Activated CD4-positive, alpha-beta T cell treated with anti-CD3 and anti-CD28 coated beads, Interleukin-2, amount 50 U/mL, for 16 hours (primary cell): ENCODE results near the gene SPEG.
"Not testable (repeated sequence)": the region's sequence is repeated elsewhere in the genome, so short reads cannot be mapped to it uniquely, and the experiment has no call there.

Source experiments
- DNase-seq: peaks from one replicate; pipeline ENCODE4 v3.0.0-alpha.2; 2020

Gene SPEG

DNA sequence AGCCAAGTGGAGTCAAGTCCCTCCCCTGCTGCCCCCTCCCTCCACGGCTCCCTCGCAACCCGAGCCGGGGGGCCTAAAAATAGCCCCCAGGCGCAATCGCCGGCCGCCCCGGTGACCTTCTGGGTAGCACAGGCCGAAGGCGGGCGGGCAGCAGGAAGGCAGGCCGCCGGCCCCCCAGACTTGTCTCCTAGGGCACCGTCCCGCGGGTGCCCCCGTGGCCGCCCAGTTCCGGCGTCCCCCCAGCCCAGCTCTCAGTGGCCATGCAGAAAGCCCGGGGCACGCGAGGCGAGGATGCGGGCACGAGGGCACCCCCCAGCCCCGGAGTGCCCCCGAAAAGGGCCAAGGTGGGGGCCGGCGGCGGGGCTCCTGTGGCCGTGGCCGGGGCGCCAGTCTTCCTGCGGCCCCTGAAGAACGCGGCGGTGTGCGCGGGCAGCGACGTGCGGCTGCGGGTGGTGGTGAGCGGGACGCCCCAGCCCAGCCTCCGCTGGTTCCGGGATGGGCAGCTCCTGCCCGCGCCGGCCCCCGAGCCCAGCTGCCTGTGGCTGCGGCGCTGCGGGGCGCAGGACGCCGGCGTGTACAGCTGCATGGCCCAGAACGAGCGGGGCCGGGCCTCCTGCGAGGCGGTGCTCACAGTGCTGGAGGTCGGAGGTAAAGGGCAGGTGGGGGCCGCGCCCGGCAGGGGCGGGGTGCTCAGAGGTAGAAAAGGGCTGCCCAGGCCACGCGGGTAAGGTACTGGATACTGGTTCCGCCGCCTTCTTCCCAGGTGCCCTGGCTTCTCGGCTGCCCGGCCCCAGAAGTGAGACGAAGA, at the start of gene SPEG:
SPEG (plus strand) TSS at position 126 of the 808 bp plus-strand sequence; CDS start at position 261, 135 bp downstream.
- no peak for DNase-seq

DNA sequence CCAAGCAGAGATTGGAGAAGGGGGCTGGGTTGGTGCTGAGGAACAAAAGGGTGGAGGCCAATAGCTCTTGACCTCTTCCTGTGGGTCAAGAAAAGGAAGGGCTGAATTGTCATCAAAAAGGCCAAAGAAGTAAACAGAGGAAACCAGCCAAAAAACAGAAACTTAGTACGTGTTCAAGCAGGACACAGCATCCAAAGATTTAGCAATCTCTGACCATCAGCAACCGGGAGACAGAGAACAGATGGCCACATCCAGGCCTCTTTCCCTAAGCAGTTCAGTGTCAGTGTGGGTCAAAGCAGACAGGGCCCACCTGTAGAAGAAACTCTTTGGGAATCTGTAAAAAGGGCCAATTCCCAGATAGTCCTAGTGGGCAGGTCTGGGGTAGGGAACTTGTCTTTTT, 49.8 kb upstream of the SPEG start:
- DNase-seq, result no peak

DNA sequence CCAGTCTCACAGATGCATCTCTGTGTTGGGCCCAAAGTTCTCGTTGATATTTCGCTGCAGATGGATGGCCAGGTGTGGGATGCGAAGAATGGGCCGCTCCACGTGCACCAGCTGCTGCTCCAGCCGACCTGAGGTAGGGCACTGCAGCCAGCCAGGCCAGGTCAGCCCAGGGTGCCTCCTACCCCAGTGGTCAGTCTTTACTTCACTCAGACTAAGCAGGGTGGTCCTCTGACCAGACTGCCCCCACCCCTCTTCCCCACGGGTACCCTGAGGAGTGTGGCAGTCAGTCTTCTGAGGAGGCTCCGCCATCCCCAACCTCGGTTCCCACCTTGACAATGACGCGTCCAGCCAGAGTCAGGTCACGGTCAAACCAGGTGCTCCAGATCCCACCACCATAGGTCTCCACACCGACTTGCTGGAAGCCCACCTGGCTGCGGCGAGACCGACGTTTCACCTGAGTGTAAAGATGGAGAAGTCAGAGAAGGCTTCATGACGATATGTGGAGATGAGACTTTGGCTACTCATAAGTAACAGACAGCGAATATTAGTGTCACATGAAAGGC, 48.6 kb upstream of the SPEG start:
- DNase-seq, result no peak

DNA sequence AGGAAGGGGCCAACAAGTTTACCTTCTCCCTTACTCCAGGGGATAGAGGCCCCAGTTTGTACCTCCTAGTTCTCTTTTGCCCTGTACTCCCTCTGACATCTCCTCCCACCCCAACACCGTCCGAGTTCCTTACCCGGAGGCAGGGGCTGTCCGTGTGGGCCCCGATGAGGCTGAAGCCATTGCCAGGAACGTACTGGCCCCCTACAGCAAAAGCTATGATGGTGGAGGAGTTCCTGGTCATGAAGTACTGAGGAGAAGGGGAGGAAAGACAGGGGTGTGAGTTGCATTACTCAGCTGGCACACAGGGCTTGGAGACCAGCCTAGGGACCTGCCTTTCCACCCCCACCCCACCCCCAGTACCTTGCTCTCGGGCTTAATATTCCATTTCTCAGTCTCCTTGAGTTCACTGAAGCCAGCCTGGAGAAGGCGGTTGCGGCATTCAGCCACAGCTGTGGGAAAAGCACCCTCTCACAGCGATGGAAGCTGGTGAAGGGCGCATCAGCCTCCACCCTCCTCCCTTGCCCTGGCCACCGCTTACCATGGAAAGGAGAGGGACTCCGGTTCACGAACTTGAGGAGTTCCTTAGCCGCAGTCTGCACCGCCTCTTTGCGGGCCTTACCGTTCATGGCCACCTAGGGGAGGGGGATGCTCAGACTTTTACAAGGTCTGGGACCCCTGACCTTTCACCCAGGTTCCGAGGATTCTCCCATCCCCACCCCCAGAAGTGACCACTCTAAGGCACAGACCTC, 47.9 kb upstream of the SPEG start:
- DNase-seq, result no peak

DNA sequence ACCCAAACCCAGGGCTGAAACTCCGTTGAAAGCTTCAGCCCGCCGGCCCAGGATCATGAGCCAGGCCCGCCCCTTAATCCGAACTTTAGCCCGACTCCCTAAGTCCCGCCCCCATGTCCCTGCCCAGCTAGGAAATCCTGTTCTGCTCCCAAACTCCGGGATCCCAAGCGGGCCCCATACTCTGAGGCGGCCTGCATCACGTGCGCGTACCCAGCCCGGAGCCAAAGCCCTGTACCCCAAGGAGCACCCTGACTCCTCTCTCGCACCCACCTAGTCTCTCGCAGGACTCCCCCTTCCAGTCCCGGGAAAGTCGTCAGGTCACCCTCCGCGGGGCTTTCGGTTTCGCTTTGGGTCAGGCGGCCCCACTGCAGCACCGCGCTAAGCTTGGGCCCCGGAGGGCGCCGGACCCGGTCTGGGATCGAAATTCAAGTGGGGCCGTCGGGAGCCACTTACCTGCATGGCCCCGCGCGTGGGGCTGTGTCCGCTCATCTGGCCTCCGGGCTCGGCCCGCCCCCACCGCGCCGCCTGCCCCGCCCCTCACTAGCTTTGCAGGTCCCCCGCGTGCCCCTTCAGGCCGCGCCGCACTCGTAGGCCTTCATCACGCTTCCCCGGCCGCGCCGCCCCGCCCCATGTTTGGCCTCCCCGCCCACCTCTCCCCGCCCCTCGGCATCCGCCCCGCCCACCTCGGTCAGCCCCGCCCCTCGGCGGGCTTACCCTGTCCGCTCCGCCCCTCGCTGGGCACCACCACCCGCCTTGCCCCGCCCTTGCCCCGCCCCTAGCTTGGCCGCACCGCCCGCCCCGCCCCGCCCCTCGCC, 47.1 kb upstream of the SPEG start, which contains the start of gene DNPEP:
DNPEP (minus strand) TSS at position 607 of the 815 bp plus-strand sequence; CDS start at position 489, 118 bp downstream.
- DNase-seq, result peak; percentile 96

DNA sequence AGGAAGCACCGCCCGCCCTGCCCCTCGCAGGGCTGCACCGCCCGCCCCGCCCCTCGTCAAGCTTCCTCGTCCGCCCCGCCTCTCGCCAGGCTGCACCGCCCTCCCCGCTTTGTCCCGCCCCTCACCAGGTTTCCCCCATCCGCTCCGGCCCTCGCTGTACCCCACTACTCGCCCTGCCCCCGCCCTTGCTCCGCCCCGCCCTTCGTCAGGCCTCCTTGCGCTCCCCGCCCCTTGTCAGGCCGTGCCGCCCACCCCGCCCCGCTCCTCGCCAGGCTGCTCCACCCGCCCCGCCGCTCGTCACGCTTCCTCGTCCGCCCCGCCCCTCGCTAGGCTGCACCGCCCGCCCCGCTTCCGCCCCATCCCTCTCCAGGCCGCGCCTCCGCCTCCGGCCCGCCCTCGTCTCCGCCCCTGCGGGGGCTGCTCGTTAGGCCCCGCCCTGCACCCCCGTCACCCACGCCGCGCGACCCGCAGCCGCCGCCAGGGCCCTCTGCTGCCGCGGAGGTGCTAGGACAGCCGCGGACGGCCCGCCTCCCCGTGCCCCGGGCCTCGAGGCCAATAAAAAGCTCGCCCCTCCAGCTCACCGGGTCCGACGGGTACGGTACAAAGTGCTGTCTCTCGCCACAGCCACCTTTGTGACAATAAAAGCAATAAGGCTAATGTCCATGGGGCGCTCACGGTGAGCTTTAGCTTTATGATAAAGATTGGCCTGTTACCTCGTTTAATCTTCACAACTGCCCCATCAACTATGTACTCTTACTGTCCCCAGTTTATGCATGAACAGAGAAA, 46.3 kb upstream of the SPEG start:
- DNase-seq, result peak; percentile 98

DNA sequence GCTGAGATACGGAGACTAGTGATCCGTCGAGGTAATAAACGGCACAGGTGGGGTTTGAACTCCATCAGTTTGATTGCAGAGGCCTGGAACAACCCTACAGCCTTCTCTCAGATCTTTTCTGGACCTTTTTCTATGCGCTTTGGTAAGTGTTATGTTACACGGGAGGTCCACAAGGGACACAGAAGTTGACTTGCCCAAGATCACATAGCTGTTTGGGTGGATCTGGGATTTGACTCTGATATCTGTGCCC, 45.8 kb upstream of the SPEG start:
- no peak for DNase-seq

DNA sequence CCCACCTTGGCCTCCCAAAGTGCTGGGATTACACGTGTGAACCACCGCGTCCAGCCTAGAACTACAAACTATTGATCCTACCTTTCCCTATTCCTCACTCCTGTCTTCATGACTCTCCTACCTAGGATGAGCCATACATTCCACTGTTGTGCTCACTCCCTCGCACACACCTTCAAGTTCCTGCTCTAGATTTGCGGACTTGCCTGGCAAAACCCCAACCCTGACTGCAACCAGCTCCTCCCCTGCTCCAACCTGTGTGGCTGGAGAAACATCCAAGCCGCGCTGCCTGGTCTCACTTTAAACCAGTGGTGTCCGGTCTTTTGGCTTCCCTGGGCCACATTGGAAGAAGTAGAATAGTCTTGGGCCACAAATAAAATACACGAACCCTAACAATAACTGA, 41.9 kb upstream of the SPEG start:
- no peak for DNase-seq

DNA sequence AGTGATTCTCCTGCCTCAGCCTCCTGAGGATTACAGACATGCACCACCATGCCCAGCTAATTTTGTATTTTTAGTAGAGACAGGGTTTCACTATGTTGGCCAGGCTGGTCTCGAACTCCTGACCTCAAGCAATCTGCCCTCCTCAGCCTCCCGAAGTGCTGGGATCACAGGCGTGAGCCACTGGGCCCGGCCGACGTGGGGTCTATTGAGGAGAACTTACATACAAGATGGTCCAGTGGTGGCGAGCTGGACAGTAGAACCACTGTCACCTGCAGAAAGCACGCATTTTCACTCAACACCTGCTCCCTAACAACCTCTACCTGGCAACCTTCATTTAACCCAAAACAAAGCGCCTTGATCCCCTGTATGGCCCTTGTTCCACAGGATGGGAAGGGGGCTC, 39.6 kb upstream of the SPEG start:
- DNase-seq, result not testable (repeated sequence)

DNA sequence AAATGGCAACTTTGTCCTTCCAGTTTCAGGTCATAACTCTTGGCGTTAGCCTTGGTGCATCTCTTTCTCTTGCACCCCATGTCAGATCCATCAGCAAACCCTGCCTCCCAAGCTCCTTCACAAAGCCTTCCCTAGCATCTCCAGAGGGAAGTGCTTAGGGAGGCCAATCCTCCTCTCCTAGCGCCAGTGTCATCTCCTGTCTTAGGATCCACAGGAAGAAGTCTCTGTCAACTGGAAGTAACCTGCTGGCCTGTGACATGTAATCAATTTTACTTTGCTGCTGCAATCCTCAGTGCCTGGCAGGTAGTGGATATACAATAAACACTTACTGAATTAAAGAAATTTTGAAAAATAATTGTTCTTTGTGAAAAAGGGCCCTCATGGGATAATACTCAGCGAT, 39.0 kb upstream of the SPEG start:
- no peak for DNase-seq

DNA sequence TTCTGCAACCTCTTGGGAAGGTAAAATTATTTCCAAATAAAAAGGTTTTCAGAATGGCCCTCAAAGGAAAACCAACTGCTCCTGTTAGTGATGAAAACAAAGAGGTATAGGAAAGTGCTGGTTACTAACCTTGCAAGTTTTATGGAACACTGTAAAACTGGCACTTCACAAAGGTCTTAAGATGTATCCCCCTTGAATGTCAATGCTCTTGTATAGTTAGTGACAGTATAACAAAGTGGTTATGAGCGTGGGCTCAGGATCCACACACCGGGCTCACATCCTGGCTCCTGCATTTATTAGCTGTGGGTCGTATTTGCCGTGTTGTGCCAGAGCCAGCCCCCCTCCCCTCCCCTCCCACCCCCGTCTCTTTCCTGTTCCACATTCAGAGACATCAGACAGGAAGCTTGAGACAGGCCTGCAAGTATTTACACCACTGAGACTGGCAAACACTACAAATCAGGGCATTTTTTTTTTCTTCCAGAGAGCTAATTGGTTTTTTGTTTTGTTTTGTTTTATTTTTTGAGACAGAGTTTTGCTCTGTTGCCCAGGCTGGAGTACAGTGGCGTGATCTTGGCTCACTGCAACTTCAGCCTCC, 37.7 kb upstream of the SPEG start:
- DNase-seq, result no peak

DNA sequence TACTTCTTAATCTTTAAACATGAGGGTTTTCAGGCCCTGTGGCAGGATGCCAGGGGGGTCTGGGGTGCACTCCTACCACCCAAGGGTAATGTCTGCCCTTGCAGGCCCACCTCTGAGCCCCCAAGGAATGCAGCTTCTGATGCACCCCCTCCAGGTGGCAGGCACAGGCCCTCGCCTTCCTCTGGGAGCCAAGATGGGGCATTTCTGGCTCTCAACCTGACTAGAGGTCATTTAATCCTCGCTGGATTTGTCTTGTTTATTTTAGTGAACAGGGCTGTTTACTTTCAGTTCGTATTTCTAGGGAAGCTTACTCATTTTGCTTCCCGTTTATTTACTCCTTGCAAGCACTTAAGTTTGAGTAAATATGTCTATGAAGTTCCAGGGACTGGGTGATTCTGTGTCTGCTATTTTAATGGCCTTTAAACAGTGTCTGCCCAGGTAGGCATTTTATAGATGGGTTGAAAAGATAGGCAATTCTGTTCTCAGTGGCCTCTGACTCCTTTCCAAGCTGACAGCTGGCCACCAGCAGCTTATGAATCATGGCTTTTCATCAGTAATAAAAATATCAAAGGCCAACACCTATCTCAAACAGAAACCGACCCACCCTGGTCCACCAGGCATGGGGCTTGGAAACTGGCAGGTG, 35.8 kb upstream of the SPEG start:
- no peak for DNase-seq

DNA sequence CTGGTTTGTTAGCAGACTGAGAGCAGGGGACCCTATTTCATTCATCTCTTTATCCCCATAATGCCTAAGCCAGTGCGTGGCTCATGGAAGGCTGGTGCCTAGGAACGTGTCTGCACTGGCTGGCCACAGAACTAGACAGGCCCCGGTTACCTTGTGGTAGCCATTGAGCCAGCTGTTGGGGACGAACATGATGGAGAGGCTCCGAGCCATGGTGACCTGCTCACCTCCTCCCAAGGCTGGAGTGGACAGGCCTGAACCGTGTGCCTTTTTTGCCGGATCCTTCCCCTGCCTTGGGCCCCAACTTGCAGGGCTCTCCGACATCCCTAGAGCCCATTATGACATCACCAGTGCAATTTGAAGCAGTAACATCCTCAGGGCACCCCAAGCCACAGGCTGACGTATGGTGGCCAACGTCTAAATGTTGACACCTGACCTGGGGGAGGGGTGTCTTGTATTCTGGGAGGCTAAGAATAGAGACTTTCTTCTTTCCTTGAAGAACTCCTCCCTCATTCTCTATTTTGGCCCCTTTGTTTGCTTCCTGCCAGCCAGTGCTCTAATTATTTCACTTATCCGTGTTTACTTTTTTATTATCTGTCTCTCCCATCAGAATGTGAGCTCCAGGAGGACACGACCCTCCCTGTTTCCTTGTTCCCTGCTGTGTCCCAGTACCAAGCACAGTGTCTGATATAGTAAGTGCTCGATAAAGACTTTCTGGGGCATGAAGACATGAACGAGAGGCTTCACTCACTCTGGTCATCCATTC, 34.7 kb upstream of the SPEG start:
- no peak for DNase-seq

DNA sequence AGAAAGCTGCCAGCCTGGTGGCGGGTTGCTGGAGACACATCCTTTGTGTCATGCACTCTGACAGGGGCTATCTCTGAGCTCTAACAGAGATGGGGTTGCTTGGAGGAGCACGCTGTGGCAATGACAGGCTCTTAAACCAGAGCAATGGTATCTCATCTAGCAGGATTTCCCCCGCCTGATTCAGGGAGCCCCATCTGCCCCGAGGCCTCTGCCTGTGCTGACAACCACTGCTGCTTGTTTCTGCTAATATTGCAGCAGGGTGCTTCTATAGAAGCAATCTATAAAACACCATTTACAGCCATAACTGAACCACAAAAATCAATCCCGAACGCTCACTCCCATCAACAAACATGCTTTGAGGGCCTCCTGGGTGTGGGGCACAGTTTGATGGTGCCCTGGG, 34.1 kb upstream of the SPEG start:
- DNase-seq, result no peak

DNA sequence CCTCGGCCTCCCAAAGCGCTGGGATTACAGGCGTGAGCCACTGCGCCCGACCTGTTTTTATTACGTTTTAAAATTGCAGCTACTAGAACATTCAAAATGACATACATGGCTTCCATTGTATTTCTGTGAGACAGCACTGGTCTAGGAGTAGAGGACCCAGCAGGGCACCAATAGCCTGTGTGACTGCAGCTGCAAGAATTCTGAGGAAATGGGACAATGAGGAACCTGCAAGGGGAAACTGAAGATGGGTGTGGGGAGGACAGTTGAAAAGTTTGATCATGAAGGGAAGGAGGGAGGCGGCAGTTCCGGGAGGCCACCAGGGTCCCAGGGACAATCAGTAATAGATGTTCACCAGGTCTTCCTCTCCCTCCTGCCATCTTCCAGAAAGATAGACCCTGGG, 33.0 kb upstream of the SPEG start:
- DNase-seq, result no peak

DNA sequence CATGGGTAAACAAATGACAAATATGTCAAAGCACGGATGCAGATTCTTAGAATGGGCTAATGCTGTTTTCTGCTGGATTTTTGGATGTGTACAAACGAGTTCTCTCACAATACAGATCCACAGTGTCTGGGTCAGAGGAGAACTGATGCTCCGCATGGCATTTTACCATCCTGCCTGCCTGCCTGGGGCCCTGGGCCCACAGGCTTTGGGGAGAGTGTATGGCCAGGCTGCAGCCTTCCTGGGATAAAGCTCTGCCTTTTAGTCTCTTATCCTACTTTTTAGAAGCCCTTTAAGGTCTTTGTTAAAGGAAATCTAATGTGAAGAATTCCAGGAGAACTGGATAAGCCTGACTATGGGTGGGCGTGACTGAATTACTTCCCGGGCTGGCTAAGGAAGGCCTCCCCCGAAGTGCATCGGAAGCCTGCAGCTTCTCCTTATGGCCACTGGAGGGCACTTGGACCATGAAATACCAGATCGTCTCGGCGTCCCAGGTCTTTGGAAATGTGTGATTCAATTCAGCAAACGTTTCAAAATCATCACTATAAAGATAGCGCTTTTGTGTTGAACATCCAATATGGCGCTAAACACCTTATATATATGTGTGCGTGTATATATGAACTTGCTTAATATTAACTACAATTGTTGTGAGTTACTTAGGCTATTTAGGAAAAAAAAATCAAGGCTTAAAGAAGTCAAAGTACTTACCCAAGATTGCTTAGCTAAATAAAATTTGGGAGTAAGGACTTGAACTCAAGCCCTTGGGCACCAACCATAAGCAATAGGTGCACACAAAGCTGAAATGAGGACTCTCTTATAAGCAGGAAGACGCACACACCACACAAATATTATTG, 31.8 kb upstream of the SPEG start:
- peak; percentile 65 for DNase-seq

DNA sequence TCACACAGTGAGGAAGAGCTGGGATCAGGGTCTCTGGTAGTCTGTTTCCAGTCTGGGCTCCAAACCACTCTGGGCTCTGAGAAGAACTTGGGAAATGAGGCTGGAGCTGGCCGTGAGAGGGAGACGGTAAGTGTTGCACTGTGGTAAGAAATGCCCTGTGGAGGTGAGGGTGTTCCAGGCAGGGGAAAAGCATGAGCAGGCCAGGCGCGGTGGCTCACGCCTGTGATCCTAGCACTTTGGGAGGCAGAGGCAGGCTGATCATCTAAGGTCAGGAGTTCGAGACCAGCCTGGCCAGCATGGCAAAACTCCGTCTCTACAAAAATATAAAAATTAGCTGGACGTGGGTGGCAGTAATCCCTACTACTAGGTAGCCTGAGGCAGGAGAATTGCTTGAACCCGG, 30.8 kb upstream of the SPEG start:
- DNase-seq, result no peak

DNA sequence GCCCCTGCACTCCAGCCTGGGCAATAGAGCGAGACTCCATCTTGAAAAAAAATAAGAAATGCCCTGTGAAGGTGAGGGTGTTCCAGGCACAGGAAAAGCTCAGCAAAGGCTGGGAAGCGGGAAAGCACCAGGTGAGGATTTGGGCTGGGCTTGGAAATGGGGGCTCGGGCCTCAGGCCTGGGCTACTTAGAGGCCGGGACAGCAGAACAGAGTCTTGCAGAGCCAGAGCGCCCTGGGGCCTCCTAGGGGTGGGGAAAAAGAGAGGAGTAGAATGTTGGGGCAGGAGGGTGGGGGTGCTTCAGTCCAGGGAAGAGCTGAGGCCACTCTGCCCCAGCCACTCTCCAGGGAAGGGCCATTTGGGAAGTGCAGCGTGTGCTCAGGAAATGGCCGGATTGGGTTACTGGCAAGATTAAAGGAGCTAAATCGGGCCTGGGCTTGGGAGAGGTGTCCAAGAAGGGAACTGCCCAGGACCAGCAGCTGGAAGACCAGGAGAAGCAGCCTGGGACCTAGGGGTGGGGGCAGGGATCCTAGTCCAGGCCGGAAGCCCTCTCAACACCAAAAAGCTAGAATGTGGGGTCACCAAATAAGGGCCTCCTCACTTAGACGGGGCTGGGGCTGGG, 30.2 kb upstream of the SPEG start:
- no peak for DNase-seq

DNA sequence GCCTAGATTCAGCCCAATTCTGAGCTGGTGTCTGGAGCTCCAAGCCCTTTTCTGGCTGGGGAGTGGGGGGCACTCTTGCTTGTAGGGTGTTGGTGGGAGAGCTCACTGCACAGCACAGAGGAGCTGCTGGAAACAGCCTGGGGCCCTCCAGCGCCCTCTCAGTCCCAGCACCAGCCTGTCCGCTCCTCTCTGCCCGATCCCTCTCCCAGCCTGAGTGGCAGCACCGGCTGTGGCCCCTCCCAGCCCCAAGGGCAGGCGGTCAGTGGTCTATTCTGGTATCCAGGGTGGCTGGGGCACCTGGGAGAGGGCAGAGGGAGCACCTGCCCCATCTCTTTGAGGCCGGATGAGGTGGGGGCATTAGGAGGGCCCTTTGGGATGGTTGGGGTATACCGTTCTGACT, 29.7 kb upstream of the SPEG start:
- DNase-seq, result no peak
